GM23248 (cell line): Measurements from ENCODE around the gene KCNK1. TPM values are rescaled to one million over a fixed set of nuclear protein-coding genes. Genes with fewer than 3 reads are reported as not detected.

ENCODE experiments used
- DNase-seq: peaks from one replicate; pipeline ENCODE4 v3.0.0-alpha.2; 2015
- H2AFZ ChIP-seq: fragments of 200-600 bp; sonication (generic); 2 replicates; pipeline ENCODE4 v1.6.1; 2016; ENCODE audit warnings: antibody characterized with exemption
- H3F3A ChIP-seq: fragments of 200-600 bp; sonication (generic); 2 replicates; pipeline ENCODE4 v1.6.1; 2016; ENCODE audit warnings: mild to moderate bottlenecking, antibody characterized with exemption, mixed run types; ENCODE audit not compliant: insufficient read depth
- H3K27ac ChIP-seq: fragments of 200-600 bp; sonication (generic); 2 replicates; pipeline ENCODE4 v1.5.1; 2016; ENCODE audit warnings: mild to moderate bottlenecking
- H3K27me3 ChIP-seq: fragments of 200-600 bp; sonication (generic); replicated peaks from 2 replicates; pipeline ENCODE4 v1.6.1; 2016; ENCODE audit warnings: mild to moderate bottlenecking; ENCODE audit not compliant: insufficient read depth
- H3K36me3 ChIP-seq: fragments of 200-600 bp; sonication (generic); 2 replicates; pipeline ENCODE4 v1.6.1; 2016; ENCODE audit warnings: low read depth, mild to moderate bottlenecking
- H3K4me1 ChIP-seq: fragments of 200-600 bp; sonication (generic); 2 replicates; pipeline ENCODE4 v1.6.1; 2016; ENCODE audit warnings: mild to moderate bottlenecking; ENCODE audit not compliant: insufficient read depth
- H3K4me2 ChIP-seq: fragments of 200-600 bp; sonication (generic); one replicate; pipeline ENCODE4 v1.6.1; 2016; ENCODE audit warnings: mild to moderate bottlenecking; ENCODE audit not compliant: unreplicated experiment
- H3K4me3 ChIP-seq: fragments of 200-600 bp; sonication (generic); 2 replicates; pipeline ENCODE4 v1.5.1; 2016; ENCODE audit warnings: mild to moderate bottlenecking
- H3K79me2 ChIP-seq: fragments of 200-600 bp; sonication (generic); 2 replicates; pipeline ENCODE4 v1.6.1; 2016; ENCODE audit warnings: mild to moderate bottlenecking; ENCODE audit not compliant: insufficient read depth
- H3K9ac ChIP-seq: fragments of 200-600 bp; sonication (generic); 2 replicates; pipeline ENCODE4 v1.6.1; 2016; ENCODE audit warnings: mild to moderate bottlenecking
- H3K9me2 ChIP-seq: fragments of 200-600 bp; sonication (generic); 2 replicates; pipeline ENCODE4 v1.6.1; 2016; ENCODE audit warnings: mixed run types, mild to moderate bottlenecking, moderate library complexity; ENCODE audit not compliant: insufficient read depth
- H3K9me3 ChIP-seq: fragments of 200-600 bp; sonication (generic); one replicate; pipeline ENCODE4 v1.6.1; 2017; ENCODE audit warnings: low read depth
- H4K20me1 ChIP-seq: fragments of 200-600 bp; sonication (generic); 2 replicates; pipeline ENCODE4 v1.6.0; 2016; ENCODE audit not compliant: insufficient read depth
- EZH2 ChIP-seq: fragments of 200-600 bp; sonication (generic); IDR thresholded peaks from 2 replicates; pipeline ENCODE4 v1.6.1; 2018; ENCODE audit warnings: antibody characterized with exemption, mild to moderate bottlenecking; ENCODE audit not compliant: insufficient read depth, poor library complexity, severe bottlenecking
- EZH2phosphoT487 ChIP-seq: fragments of 200-600 bp; sonication (generic); IDR thresholded peaks from 2 replicates; pipeline ENCODE4 v1.6.1; 2018; ENCODE audit warnings: antibody characterized with exemption, moderate library complexity, mild to moderate bottlenecking, low read depth; ENCODE audit not compliant: insufficient read depth
- WGBS, 2 experiments: methylation state at CpG; one replicate each; pipeline ENCODE4 v1.1.6; 2015 to 2017; ENCODE audit warnings: low lambda C conversion rate in 2 of 2, low coverage in 1 of 2; ENCODE audit errors: missing lambda C conversion rate in 2 of 2; 5-methylcytosine and 5-hydroxymethylcytosine counted together
- in situ Hi-C: fragments of 300-500 bp; cut with MboI; formaldehyde crosslinking; loops from 2 replicates; pipeline ENCODE4 v1.15.0; 2020
- polyA plus RNA-seq: library from polyadenylated mRNA; unstranded; fragments of >200 nt; fragmentation: Nextera tagmentation; extraction: Ambion mirVana; gene quantifications from 2 replicates; pipeline ENCODE4 v1.2.1, GENCODE V29; 2016
- total RNA-seq: library from RNA; depleted of rRNA; stranded (reverse); fragments of >200 nt; shearing (Covaris generic); gene quantifications from 2 replicates; pipeline ENCODE4 v1.2.3, GENCODE V29; 2014

The KCNK1 gene
- total and polyA plus RNA-seq, 2 experiments from 2014 or later: 4.0 to 4.2 TPM

DNA sequence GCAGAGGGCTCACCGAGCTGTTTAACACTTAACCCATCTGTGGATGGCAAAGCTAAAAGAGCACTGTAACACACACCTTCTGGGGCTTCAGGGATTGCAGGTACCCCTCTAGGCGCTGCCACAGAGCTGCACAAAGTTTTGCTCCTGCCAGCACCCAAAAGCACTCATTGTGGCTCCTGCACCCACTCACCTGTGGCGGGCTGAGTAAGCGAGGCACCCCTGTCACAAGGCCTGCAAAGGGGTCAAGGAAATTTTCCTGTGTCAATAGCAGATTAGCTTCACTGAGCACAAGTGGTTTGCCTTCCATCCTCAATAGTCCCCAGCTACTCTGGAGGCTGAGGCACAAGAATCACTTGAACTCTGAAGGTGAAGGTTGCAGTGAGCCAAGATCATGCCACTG, 29.5 kb upstream of the KCNK1 start:
- no peaks in the 10 kb centered on the region for H4K20me1 ChIP-seq
- 24 to 37% methylated on average over 4 of the region's 4 CpGs for WGBS, 2 experiments
- H3K27me3 ChIP-seq: no peaks in the 10 kb centered on the region
- DNase-seq: no peak
- no peak overlapping the region for H3K4me3 ChIP-seq
- H3K9me2 ChIP-seq: no peaks in the 10 kb centered on the region
- no peaks in the 10 kb centered on the region for H3K9me3 ChIP-seq
- H3F3A ChIP-seq: no peaks in the 10 kb centered on the region
- no peaks in the 10 kb centered on the region for H3K79me2 ChIP-seq
- TF ChIP-seq EZH2 (no peak), EZH2phosphoT487 (no peak)
- H3K36me3 ChIP-seq: no peaks in the 10 kb centered on the region
- no peaks in the 10 kb centered on the region for H3K4me1 ChIP-seq
- no peak overlapping the region for H3K27ac ChIP-seq
- H2AFZ ChIP-seq: no peak overlapping the region
- in situ Hi-C loops: no loop called here
- no peak overlapping the region for H3K4me2 ChIP-seq
- H3K9ac ChIP-seq: no peak overlapping the region

GRCh38 chr1:233584931-233585330, 29.0 kb upstream of the KCNK1 start:
- Histone ChIP-seq H3K79me2 (no peaks in the 10 kb centered on the region), H3K36me3 (no peaks in the 10 kb centered on the region), H2AFZ (no peak overlapping the region), H3K9me2 (no peaks in the 10 kb centered on the region), H3K27ac (no peak overlapping the region), H3K4me3 (no peak overlapping the region), H3K4me1 (no peaks in the 10 kb centered on the region), H4K20me1 (no peaks in the 10 kb centered on the region), H3F3A (no peaks in the 10 kb centered on the region), H3K9ac (no peak overlapping the region), H3K27me3 (no peaks in the 10 kb centered on the region), H3K9me3 (no peaks in the 10 kb centered on the region), H3K4me2 (no peak overlapping the region)
- no peak for DNase-seq
- in situ Hi-C loops: no loop called here
- no peak for TF ChIP-seq EZH2

DNA sequence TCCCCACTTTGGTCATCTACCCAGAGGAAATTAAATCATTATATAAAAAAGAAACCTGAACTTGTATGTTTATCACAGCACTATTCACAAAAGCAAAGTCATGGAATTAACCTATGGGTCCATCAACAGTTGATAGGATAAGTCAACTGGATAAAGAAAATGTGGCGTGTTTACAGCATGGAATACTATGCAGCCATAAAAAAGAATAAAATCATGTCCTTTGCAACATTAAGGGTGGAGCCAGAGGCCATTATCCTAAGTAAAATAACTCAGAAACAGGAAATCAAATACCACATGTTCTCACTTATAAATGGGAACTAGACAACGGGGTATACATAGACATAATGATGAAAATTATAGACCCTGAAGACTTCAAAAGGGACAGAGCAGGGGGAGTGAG, 27.6 kb upstream of the KCNK1 start:
- Histone ChIP-seq H3K27ac (no peak overlapping the region), H3K36me3 (no peaks in the 10 kb centered on the region), H2AFZ (no peak overlapping the region), H3K4me3 (no peak overlapping the region), H3K27me3 (no peaks in the 10 kb centered on the region), H3K4me2 (no peak overlapping the region), H3K9me3 (no peaks in the 10 kb centered on the region), H3K79me2 (no peaks in the 10 kb centered on the region), H3K4me1 (no peaks in the 10 kb centered on the region), H4K20me1 (no peaks in the 10 kb centered on the region), H3K9ac (no peak overlapping the region), H3F3A (no peaks in the 10 kb centered on the region), H3K9me2 (no peaks in the 10 kb centered on the region)
- no peak for TF ChIP-seq EZH2phosphoT487
- TF ChIP-seq EZH2: no peak
- 32 to 45% methylated on average over 2 of the region's 2 CpGs for WGBS, 2 experiments
- no peak for DNase-seq
- in situ Hi-C loops: no loop called here

DNA sequence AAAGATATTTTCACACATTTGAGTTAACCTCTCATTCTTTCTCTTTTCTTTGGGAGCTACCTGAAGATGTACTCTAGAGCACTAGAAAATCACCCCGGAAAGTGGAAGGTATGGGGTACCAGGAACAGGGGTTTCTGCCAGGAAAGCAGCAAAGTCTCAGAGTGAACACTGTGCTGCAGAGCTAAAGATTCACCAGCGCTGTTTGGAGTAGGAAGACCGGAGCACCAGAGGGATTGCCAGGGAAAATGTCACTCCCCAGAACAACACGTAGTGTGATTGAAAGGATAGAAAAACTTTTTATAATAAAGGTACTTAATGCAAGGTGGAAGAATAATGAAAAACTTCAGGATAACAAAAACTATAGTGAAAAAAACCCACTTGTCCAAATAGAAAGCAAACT, 26.7 kb upstream of the KCNK1 start:
- DNase-seq: no peak
- in situ Hi-C loops: no loop called here
- no peaks in the 10 kb centered on the region for H3K9me2 ChIP-seq
- no peak overlapping the region for H3K4me2 ChIP-seq
- no peak for TF ChIP-seq EZH2
- no peak for TF ChIP-seq EZH2phosphoT487
- WGBS, 2 experiments: 46 to 52% methylated on average over 4 of the region's 4 CpGs
- no peaks in the 10 kb centered on the region for H3K27me3 ChIP-seq
- H3K27ac ChIP-seq: no peak overlapping the region
- H4K20me1 ChIP-seq: no peaks in the 10 kb centered on the region
- no peak overlapping the region for H3K4me3 ChIP-seq
- no peaks in the 10 kb centered on the region for H3K36me3 ChIP-seq
- H3K9ac ChIP-seq: no peak overlapping the region
- H3K9me3 ChIP-seq: no peaks in the 10 kb centered on the region
- no peaks in the 10 kb centered on the region for H3K79me2 ChIP-seq
- no peaks in the 10 kb centered on the region for H3F3A ChIP-seq
- no peaks in the 10 kb centered on the region for H3K4me1 ChIP-seq
- H2AFZ ChIP-seq: no peak overlapping the region
